LoVo (cell line): ENCODE measurements around the gene SELENOM.
"Not testable (repeated sequence)": the region's sequence is repeated elsewhere in the genome, so short reads cannot be mapped to it uniquely, and the experiment has no call there.

ENCODE experiments used
- DNase-seq: peaks from one replicate; pipeline ENCODE4 v3.0.0-alpha.2; 2016; ENCODE audit warnings: low spot score

Gene SELENOM

GRCh38 chr22:31130873-31131272 lies 23.5 kb upstream of the SELENOM start:
- no peak for DNase-seq

DNA sequence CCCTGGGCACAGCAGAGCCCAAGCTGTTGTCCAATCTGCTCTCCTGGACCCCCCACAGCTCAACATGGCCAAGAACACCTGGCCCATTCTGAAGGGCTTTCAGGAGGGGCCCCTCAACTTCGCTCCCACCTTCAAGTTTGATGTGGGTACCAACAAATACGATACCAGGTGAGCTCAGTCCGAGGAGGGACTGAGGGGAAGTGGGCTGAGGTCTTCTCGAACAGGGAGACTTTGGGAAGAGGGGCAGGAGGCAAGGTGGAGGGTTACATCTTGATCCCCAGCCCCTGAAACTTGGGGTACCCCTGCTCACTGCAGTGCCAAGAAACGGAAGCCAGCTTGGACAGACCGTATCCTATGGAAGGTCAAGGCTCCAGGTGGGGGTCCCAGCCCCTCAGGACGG lies 20.8 kb upstream of the SELENOM start:
- no peak for DNase-seq

DNA sequence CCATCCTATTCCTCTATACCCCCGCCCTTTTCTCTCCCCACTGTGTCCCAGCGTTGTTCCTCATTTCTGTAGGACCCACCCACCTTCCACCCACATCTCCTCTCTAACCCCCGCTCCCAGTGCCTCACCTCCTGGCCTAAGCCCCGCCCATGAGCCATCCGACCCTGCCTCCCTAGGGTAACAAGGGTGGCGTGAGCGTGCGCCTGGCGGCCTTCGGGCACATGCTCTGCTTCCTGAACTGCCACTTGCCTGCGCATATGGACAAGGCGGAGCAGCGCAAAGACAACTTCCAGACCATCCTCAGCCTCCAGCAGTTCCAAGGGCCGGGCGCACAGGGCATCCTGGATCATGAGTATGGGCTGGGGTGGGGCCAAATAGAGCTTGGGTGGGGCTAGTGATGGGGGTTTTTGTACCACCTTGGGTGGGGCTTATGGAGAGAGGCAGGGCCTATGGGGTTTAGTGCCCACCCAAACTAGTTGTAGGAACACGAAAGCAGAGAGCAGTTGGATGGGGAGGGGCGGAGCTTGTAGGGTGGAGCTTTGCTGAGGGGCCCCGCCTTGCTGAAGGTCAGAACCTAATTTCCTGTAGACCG lies 19.9 kb upstream of the SELENOM start:
- DNase-seq: no peak

GRCh38 chr22:31126869-31127175 lies 19.5 kb upstream of the SELENOM start:
- DNase-seq: no peak

GRCh38 chr22:31126128-31126868 lies 18.9 kb upstream of the SELENOM start:
- no peak for DNase-seq

DNA sequence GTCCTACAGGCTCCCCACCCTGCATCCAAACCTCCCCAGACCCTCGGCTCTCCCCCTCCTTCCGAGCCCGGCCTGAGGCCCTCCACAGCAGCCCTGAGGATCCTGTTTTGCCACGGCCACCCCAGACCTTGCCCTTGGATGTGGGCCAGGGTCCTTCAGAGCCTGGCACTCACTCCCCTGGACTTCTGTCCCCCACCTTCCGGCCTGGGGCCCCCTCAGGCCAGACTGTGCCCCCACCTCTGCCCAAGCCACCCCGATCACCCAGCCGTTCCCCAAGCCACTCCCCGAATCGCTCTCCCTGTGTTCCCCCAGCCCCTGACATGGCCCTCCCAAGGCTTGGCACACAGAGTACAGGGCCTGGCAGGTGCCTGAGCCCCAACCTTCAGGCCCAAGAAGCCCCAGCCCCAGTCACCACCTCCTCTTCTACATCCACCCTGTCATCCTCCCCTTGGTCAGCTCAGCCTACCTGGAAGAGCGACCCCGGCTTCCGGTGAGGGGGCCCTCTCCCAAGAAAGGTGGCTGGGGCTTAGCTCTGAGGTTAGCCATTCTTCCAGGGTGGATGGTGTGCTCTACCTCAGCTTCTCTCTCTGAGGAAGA lies 18.3 kb upstream of the SELENOM start:
- DNase-seq: no peak

DNA sequence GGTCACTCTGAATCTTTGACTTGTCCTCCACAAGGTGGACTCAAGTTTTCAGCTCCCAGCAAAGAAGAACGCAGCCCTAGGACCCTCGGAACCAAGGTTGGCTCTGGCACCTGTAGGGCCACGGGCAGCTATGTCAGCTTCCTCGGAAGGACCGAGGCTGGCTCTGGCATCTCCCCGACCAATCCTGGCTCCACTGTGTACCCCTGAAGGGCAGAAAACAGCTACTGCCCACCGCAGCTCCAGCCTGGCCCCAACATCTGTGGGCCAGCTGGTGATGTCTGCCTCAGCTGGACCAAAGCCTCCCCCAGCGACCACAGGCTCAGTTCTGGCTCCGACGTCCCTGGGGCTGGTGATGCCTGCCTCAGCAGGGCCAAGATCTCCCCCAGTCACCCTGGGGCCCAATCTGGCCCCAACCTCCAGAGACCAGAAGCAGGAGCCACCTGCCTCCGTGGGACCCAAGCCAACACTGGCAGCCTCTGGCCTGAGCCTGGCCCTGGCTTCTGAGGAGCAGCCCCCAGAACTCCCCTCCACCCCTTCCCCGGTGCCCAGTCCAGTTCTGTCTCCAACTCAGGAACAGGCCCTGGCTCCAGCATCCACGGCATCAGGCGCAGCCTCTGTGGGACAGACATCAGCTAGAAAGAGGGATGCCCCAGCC lies 17.6 kb upstream of the SELENOM start:
- no peak for DNase-seq

DNA sequence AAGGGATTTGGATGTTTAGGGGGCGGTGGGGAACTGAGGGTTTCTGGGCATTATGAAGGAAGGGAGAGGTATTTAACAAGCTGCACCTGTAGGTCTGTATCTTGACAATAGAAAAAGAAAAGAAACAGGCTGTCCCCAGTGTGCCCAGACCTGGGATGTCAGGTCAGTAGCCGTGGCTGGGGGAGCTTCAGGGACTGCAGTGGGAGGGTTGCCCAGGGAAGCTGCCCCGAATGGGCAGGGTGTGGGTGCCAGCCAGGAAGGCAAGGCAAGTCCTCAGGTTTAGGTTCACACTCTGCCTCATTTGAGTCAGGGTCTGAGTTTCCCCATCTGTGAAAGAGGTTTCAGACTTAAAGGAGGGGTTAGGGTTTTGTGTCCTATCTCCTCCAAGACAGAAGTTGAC lies 16.9 kb upstream of the SELENOM start:
- no peak for DNase-seq

DNA sequence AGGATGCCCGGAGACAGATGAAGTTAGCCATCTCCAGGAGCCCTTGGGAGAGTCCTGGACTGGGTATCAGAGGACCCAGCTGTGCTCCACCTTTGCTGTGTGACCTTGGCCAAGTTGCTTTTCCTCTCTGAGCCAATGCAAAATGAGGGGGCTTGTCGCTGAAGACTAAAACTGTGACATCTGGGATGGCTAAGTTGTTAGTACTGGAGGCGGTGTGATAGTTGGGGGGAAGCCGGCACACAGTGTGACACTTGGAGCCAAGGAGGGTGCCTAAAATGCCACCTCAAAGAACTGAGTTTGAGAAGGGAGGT lies 15.9 kb upstream of the SELENOM start:
- DNase-seq: no peak

DNA sequence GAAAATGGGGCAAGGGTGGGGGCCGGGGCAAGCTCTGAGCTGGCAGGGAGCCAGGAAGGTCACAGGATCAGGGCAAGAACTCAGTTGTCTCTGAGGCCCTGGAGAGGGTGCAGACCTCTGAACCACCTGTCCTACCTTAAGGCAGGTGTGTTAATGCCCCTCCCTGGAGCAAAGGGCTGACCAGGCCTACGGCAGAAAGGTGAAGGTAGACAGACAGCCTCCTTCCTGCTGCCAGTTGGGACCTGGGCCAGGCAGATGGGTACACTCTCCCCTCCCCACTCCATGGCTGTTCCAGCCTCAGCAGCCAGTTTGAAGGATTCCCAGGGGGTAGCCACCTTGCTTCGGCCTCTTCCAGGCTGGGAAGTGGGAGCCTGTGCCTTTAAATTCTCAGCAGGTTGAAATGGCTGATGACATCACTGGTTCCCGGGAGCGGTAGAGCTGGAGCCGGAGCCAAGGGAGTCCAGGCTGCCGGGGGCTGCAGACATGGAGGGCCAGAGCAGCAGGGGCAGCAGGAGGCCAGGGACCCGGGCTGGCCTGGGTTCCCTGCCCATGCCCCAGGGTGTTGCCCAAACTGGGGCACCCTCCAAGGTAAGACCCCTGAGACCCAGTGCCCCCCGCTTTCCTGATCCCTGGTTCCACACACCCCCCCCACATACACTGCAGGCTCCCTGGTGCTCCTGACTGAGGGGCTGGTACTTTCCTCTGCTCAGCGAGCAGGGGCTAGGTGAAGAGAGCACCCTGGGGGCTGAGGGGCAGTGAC lies 15.3 kb upstream of the SELENOM start, which contains the start of gene INPP5J:
Gene INPP5J (plus strand): TSS at position 435 of the 760 bp plus-strand sequence. CDS start 49 bp downstream, at position 484.
- DNase-seq: peak; percentile 49

DNA sequence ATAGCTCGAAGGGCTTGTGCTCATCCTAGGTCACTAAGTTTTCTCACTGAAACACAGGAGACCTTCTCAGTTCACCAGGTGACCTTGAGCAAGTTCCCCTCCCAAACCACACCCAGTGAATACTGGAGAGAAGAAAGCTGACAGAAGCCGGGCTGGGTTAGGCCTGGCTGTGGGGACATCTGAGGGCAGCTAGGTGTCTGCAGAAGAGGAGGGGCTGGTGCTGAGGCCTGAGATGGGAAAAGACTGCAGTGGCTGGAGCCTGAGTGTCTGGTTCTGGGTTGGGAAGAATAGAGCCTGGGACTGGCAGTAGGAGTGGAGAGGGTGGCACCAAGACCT lies 14.8 kb upstream of the SELENOM start:
- no peak for DNase-seq

- DNase-seq: no peak
These were observed 14.0 kb upstream of the SELENOM start for GRCh38 chr22:31121403-31121802.

DNA sequence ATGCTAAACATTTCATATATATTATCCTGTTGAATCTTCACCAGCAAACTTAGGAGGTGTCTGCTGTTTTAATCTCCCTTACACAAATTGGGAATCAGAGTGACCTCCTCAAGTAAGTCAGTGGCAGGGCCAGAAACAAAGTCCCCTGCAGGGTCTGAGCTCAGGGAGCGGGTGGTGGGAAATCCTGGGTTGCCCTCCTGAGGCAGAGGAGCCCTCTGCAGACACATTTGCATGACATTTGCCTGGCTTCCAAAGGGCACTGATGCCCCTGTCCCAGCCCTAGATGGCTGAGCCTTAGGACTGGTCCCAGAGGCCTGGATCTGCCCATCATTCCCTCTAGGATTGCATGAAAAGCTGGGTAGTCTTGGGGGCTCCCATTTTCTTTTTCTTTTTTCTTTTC lies 13.3 kb upstream of the SELENOM start:
- DNase-seq: no peak

GRCh38 chr22:31120230-31120629 lies 12.9 kb upstream of the SELENOM start:
- no peak for DNase-seq

DNA sequence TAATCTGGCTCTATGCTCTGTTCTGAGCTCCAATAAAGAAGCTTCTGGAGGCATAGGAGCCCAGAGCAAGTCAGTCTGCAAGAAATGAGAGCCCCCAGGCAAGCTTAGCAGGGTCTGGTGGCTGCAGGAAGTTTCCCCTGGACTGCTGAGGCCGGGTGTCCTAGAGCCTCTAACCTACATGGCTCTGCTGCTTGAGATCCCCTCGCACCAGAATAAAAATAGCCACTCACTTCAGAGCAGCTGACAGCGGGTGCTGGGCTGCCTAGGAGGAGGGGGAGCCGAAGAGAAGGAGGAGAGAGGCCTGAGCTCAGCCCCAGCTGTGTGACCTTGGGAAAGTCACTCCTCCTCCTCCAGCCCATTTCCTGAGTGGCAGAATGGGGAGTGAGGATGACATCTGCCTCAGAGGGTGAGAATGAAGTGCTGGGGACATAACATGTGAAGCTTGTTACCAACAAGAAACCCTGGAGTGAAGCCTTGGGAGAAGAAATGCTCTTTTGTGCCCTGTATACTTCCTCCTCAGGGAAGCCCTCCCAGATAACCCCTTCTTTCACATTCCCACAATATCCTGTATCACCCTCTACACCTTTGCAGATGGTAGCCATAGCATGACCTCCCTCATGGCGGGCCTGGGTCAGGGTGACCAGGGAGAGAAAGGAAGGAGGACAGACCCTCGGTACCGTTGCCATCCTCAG lies 11.8 kb upstream of the SELENOM start:
- no peak for DNase-seq

GRCh38 chr22:31118046-31118820 lies 10.9 kb upstream of the SELENOM start:
- DNase-seq: no peak

- not testable (repeated sequence) for DNase-seq
These were observed 5.3 kb upstream of the SELENOM start for GRCh38 chr22:31112547-31113091.

DNA sequence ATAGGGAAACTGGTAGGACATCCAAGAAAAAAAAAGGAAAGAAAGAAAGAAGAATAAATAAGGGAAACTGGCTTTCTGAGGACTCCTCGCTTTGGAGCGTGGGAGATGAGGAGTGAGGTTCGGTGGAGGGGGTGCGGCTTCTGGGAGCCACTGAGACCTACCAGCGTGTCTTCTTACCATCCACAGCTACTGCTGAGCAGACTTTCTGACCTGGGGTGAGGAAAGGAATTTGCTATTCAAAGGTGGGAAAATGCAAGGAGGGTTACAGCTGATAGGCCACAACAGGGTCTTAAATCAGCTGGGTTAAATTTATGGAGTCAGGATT lies 488 bp upstream of the SELENOM start:
- no peak for DNase-seq

DNA sequence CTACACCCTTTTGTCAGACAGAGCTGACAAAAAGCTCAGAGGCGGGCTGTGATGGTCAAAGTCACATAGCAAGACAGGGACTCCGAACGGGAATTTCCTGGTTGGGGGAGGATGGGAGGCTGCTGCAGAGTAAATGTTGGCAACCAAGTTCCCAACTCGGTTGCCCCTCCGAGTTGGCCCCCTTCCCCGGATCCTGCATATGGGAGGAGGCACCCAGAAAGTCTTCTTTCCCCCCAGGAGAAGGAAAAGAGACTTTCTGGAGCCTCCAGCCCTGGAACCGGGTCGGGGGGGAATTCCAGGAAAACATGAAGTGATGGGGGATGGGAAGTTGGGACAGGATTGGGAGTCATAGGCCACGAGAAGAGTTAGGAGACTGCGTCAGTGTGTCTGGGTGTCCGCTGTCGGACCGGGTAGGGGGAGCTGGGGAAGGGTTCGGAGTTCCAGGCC lies 614 bp downstream of the SELENOM start:
- DNase-seq: no peak

DNA sequence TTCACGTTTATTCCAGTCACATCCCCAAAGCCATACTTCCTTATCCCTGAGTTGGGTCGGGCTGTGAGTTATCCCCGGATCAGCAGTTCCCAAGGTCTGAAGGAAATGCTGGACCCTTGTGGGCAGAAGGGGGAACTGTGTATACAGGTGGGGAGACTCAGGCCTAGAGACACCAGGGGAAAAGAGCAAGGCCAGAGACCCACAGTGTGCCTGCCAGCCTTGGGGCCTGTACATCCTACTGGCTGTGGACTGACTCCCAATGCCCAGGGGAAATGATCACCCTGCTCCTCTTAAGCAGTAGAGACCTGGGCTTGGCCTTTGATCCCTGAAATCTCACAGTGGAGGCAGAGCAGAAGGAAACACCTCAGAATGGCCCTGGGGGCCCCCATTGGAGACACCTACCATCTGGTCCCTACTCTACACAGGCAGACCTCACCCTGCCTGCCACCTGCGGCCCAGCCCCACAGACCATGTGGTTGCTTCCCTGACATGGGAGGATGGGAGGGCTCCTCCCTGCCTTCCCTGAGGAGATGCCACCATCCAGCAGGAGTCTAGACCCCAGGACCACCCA lies 1.3 kb downstream of the SELENOM start:
- DNase-seq: no peak
